Stimulated activated naive CD8-positive, alpha-beta T cell treated with anti-CD3 and anti-CD28 coated beads, Interleukin-15, Interleukin-2, amounts not matched to agents 100 ng/mL and 50 ng/mL, for 24 hours (primary cell): ENCODE measurements around the gene TM4SF4.

ENCODE experiments used
- H3K27ac Mint-ChIP-seq: one replicate; pipeline ENCODE4 v1.8.0; 2021; ENCODE audit warnings: mild to moderate bottlenecking, mixed read lengths
- H3K27me3 Mint-ChIP-seq: one replicate; pipeline ENCODE4 v1.8.0; 2021; ENCODE audit warnings: mixed read lengths
- H3K36me3 Mint-ChIP-seq: one replicate; pipeline ENCODE4 v1.8.0; 2021; ENCODE audit warnings: low read depth, mixed read lengths
- H3K4me1 Mint-ChIP-seq: one replicate; pipeline ENCODE4 v1.8.0; 2021; ENCODE audit warnings: low read depth, mixed read lengths
- H3K4me3 Mint-ChIP-seq: one replicate; pipeline ENCODE4 v1.8.0; 2021; ENCODE audit warnings: mild to moderate bottlenecking, mixed read lengths
- H3K9me3 Mint-ChIP-seq: one replicate; pipeline ENCODE4 v1.8.0; 2021; ENCODE audit warnings: mixed read lengths

TM4SF4 gene

DNA sequence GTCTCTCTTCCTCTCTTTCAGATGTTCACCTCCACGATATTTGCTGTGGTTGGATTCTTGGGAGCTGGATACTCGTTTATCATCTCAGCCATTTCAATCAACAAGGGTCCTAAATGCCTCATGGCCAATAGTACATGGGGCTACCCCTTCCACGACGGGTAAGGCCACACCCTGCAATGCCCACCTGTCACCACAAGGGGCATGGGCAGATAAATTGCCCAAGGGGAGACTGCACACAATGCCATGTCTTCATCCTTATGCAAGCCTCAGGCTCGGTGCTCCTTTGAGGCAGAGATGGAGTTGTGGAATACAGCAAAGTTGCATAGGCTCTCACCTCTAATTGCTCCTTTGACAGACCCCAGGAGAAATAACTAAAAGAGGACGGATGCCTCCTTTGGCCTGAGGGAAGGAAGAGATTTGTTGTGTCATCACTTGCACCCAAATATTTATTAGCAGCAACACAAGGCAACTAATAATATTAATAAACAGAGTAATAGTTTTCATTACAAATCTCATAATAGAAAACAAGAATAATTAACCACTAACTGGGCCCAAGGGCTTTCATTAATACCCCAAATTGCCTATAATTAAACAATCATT lies 13.2 kb downstream of the TM4SF4 start:
- H3K36me3 Mint-ChIP-seq = no peaks in the 10 kb centered on the region
- H3K27ac Mint-ChIP-seq = no peak overlapping the region
- no peaks in the 10 kb centered on the region for H3K9me3 Mint-ChIP-seq
- H3K4me1 Mint-ChIP-seq = no peaks in the 10 kb centered on the region
- H3K4me3 Mint-ChIP-seq = no peak overlapping the region
- peaks cover 17% of the 10 kb centered on the region for H3K27me3 Mint-ChIP-seq

DNA sequence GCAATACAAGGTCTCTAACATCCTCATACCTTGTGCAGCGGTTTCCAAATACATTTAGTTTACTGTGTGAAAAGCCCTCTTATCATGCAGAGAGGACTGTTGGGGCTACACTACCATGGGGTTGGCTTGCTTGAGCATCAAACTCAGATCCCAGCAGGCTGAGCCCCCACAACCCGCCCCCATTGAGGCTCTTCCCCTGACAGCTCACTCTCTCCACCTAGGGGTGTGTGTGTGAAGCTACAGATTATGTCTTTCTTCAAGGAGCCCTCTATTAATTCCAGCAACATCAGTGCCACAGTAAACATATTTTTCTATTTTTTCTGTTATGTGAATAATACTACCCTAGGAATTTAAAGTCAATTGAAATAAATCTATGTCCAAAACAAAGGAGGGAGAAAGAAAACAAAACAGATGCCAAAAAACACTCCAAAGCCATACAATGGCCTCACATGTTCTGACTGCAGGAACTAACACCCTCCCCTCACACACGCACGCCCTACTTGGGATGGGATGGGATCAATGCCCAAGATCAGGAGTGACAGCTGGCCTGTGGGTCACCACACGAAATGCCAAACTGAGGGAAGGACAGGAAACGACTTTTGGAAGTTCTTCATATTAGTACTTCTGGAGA lies 14.7 kb downstream of the TM4SF4 start:
- no peaks in the 10 kb centered on the region for H3K36me3 Mint-ChIP-seq
- no peak overlapping the region for H3K27ac Mint-ChIP-seq
- peaks cover 15% of the 10 kb centered on the region for H3K27me3 Mint-ChIP-seq
- H3K4me1 Mint-ChIP-seq = no peaks in the 10 kb centered on the region
- no peak overlapping the region for H3K4me3 Mint-ChIP-seq
- H3K9me3 Mint-ChIP-seq = no peaks in the 10 kb centered on the region

DNA sequence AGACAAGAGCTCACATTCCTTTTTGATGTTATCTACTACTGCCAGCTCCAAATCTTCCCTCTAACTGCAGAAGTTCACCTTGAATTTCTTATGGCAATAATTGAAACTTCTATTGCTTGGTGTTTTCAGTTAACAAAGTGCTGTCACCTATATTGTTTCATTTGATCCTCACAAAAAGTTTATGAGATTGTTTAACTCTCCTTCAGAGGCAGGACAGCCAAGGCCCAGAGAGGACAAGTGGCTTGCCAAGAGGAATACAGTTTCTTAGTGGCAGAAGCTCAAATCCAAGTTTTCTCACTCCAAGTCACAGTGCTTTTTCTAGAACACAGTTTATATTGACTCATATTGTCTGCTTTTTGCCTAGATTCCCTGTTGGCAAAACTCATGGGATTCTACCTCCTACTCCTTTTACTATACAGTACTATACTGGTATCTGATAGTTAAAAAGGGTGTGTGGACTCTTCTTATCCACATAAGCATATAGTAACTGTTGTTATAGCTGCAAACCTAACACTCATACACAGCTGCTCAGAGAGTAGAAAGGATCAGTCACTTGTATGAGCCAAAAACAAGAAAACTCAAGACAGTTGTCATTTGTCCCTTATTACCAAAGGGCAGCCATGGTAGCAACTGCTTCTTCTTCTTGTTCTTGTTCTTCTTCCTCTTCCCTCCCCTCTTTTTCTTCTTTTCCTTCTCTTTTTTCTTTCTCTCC lies 15.9 kb downstream of the TM4SF4 start:
- Mint-ChIP-seq H3K4me3 (no peak overlapping the region), H3K27ac (no peak overlapping the region), H3K36me3 (no peaks in the 10 kb centered on the region), H3K9me3 (no peaks in the 10 kb centered on the region), H3K4me1 (no peaks in the 10 kb centered on the region), H3K27me3 (peaks cover 23% of the 10 kb centered on the region)

DNA sequence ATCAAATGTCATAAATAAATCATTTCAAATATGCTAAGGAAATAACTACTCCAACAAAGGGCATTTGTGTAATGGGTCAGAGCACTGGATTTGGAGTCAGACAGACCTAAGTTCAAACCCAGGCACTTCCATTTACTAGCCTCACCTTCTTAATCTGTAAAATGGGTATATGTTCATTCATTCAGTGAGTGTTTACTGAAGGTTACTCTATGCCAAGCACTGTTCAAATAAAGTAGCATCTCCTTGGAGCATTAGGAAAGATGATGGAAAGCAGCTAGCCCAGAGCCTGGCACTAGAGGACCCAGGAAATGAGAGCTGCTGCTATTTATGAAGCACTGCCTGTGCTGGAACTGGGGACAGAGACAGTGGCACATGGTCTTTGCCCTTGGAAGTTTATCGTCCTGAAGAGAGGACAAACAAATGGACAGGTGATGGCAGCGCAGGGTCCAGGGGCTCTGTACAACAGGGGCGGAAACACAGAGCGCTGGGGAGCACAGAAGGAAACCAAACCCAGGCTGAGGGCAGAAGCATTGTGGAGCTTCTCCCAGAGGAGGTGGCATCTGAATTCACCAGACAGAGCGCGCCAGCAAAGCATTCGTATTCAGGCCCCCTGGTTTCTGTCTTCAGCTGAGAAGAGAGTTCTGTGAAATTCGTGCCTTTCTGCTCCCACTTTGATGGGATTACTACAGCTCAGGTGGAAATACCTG lies 19.0 kb downstream of the TM4SF4 start:
- Mint-ChIP-seq H3K4me3 (no peak overlapping the region), H3K36me3 (no peaks in the 10 kb centered on the region), H3K27me3 (peaks cover 28% of the 10 kb centered on the region), H3K27ac (no peak overlapping the region), H3K9me3 (no peaks in the 10 kb centered on the region), H3K4me1 (no peaks in the 10 kb centered on the region)

DNA sequence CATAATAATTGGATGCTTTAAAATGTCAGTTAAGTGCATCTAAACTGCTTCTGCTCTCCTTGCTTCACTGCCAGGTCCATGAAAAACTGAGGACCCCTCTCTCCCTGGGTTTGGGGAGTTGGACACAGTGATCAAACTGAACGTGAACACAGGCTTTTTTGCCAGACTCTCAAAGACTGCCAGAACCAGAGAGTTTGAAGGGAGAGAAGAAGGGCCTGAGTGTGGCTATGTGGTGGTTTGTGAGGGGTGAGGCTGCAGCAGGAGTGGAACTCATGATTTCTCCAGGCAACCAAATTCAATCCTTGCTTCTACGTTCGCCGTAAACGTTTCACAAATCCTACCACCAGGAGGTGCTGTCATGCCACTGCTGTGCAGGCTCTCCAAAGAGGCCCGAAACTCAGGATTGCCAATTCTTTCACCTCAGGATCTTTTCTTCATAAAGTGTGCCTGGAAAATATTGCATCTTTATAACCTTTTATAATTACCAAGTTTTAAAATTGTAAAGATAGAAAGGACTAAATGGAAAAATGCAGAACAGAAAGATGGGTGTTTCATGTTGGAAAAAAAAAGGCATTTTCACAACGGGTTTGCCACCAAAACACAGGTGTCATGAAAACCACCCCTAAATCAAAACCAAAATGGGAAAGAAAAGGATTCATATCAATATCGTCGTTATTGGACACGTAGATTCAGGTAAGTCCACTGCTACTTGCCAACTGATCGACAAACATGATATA lies 19.7 kb downstream of the TM4SF4 start:
- H3K27me3 Mint-ChIP-seq = peaks cover 28% of the 10 kb centered on the region
- H3K36me3 Mint-ChIP-seq = no peaks in the 10 kb centered on the region
- H3K9me3 Mint-ChIP-seq = no peaks in the 10 kb centered on the region
- H3K27ac Mint-ChIP-seq = no peak overlapping the region
- no peak overlapping the region for H3K4me3 Mint-ChIP-seq
- H3K4me1 Mint-ChIP-seq = no peaks in the 10 kb centered on the region

DNA sequence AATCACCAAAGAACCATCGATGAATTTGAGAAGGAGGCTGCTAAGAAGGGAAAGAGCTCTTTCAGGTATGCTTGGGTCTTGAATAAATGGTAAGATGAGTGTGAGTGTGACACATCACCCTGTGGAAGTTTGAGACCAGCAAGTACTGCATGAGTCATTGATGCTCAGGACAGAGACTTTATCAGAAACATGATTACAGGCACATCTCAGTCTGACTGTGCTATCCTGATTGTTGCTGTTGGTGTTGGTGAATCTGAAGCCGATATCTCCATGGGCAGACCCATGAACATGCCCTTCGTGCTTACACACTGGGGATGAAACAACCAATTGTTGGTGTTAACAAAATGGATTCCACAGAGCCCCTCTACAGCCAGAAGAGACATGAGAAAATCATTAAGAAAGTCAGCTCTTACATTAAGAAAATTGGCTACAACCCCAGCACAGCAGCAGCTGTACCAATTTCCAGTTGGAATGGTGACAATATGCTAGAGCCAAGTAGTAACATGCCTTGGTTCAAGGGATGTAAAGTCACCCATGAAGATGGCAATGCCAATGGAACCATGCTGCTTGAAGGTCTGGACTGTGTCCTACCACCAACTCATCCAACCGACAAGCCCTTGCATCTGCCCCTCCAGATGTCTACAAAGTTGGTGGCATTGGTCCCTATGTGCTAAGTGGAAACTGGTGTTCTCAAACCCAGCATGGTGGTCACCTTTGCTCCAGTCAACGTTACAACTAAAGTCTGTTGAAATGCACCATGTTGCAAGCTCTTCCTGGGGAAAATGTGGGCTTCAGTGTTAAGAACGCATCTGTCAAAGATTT lies 20.5 kb downstream of the TM4SF4 start:
- H3K4me3 Mint-ChIP-seq = no peak overlapping the region
- H3K4me1 Mint-ChIP-seq = no peaks in the 10 kb centered on the region
- no peaks in the 10 kb centered on the region for H3K9me3 Mint-ChIP-seq
- H3K36me3 Mint-ChIP-seq = no peaks in the 10 kb centered on the region
- no peak overlapping the region for H3K27ac Mint-ChIP-seq
- H3K27me3 Mint-ChIP-seq = peaks cover 28% of the 10 kb centered on the region

DNA sequence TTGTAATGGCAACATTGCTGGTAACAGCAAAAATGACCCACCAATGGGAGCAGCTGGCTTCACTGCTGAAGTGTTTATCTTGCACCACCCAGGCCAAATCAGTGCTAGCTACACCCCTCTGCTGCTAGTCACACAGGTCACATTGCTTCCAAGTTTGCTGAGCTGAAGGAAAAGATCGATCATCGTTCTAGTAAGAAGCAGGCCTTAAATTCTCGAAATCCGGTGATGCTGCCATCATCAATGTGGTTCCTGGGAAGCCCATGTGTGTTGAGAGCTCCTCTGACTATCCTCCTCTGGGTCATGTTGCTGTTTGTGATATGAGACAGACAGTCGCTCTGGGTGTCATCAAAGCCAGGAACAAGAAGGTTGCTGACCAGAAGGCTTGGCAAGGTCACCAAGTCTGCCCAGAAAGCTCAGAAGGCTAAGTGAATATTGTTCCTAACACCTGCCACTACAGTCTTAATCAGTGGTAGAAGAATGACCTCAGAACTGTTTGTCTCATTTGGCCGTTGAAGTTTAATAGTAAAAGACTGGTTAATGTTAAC lies 21.2 kb downstream of the TM4SF4 start:
- Mint-ChIP-seq H3K27me3 (peaks cover 24% of the 10 kb centered on the region), H3K36me3 (no peaks in the 10 kb centered on the region), H3K4me3 (no peak overlapping the region), H3K9me3 (no peaks in the 10 kb centered on the region), H3K4me1 (no peaks in the 10 kb centered on the region), H3K27ac (no peak overlapping the region)

DNA sequence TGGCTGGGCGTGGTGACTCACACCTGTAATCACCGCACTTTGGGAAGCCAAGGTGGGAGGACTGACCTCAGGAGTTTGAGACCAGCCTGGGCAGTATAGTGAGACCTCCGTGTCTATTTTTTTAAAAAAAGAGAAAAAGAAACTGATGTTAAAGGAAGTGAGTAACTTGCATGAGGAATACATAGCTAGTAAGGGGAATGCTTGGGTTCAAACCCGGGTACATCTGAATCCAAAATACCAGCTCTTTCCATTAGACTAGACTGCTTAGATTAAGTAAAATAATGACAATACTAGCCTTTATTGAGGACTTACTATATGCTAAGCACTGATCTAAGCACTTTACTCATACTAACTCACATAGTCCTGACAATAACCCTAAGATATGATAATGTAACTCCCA lies 22.4 kb downstream of the TM4SF4 start:
- Mint-ChIP-seq H3K9me3 (no peaks in the 10 kb centered on the region), H3K4me3 (no peak overlapping the region), H3K27ac (no peak overlapping the region), H3K27me3 (peaks cover 23% of the 10 kb centered on the region), H3K36me3 (no peaks in the 10 kb centered on the region), H3K4me1 (no peaks in the 10 kb centered on the region)

DNA sequence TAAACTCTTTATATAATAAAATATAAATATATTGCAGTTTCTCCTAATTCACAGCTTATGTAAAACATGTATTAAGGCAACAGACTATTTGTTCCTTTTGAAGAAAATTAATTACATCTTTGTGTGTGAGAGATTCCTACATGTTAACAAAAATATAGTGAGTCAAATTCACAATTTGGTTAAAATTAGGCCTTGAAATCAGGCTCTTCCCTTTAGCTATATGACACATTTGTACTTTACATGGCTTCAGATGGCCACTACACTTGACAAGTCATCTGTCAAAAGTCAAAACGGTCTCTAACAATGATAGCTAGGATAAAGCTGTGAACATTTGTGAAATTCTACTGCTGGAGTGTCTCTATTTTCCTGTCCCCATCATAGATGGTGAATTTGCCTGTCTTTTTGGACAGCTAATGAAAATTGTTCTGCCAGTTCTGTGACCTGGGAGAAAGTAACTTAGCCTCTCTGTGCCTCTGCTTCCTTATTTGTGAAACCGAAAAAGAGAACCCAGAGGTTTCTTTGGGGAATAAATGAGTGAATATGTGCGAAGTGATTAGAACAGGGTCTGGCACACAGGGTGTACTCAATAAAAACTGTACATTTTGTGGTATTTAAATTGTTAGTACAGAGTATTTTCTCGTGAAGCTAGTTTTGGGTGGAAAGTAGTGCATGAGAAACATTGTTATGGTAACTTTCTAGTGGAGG lies 23.6 kb downstream of the TM4SF4 start:
- H3K27me3 Mint-ChIP-seq = peaks cover 23% of the 10 kb centered on the region
- H3K27ac Mint-ChIP-seq = no peak overlapping the region
- no peaks in the 10 kb centered on the region for H3K36me3 Mint-ChIP-seq
- H3K9me3 Mint-ChIP-seq = no peaks in the 10 kb centered on the region
- no peak overlapping the region for H3K4me3 Mint-ChIP-seq
- no peaks in the 10 kb centered on the region for H3K4me1 Mint-ChIP-seq

DNA sequence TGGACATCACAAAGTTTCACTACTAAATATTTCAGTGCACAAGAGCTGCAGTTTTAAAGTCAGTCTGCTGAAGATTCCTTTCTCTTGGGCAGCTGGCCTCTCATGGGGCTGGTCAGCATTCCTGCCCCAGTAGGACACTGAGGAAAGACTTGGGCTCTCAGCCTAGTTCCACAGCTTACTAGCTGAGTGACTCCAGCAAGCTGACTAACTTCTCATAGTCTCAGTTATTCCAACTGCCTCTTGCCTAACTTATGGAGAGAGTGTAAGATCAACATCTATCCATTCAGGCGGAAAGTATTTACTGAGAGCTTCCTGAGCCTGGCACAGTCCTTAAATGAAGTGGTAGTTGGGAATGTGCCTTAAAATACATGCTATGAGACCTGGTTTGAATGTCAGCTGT lies 27.0 kb downstream of the TM4SF4 start:
- no peaks in the 10 kb centered on the region for H3K4me1 Mint-ChIP-seq
- no peak overlapping the region for H3K4me3 Mint-ChIP-seq
- peaks cover 16% of the 10 kb centered on the region for H3K27me3 Mint-ChIP-seq
- no peaks in the 10 kb centered on the region for H3K9me3 Mint-ChIP-seq
- no peaks in the 10 kb centered on the region for H3K36me3 Mint-ChIP-seq
- H3K27ac Mint-ChIP-seq = no peak overlapping the region

DNA sequence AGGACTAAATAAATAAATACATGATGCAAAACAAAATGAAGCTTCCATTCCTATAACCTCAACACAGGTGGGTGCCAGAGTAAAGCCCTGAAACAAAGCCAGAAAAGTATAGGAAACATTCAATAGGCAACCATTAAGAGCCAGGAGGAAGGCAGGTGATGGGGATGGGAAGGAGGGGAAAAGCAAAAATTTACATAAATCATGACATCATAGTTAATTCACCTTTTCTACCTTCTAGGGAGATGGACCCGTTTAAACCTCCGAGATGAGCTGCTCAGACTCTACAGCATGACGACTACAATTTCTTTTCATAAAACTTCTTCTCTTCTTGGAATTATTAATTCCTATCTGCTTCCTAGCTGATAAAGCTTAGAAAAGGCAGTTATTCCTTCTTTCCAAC lies 27.9 kb downstream of the TM4SF4 start:
- Mint-ChIP-seq H3K4me3 (no peak overlapping the region), H3K4me1 (peaks cover 3% of the 10 kb centered on the region), H3K27ac (no peak overlapping the region), H3K36me3 (no peaks in the 10 kb centered on the region), H3K9me3 (no peaks in the 10 kb centered on the region), H3K27me3 (peaks cover 18% of the 10 kb centered on the region)

DNA sequence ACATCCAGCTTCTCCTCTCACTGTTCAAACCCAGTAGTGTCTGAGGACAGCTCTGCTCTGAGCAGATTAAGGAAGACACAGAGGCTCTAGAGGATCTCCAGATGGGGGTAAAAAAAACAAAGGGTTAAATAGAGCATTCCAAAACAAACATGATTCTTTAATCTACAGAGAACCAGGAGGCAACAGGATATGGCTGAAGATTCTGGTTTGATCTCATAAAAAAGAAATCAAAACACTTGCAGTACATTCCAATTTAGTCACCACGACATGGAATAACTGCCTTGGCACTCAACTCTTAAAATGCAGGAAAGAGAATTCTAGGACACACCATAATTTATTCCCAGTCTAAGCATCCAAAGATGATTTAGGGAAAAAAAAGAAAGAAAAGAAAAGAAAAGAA lies 32.0 kb downstream of the TM4SF4 start:
- Mint-ChIP-seq H3K27ac (no peak overlapping the region), H3K4me1 (peaks cover 14% of the 10 kb centered on the region), H3K9me3 (no peaks in the 10 kb centered on the region), H3K27me3 (peaks cover 31% of the 10 kb centered on the region), H3K36me3 (no peaks in the 10 kb centered on the region), H3K4me3 (no peak overlapping the region)

DNA sequence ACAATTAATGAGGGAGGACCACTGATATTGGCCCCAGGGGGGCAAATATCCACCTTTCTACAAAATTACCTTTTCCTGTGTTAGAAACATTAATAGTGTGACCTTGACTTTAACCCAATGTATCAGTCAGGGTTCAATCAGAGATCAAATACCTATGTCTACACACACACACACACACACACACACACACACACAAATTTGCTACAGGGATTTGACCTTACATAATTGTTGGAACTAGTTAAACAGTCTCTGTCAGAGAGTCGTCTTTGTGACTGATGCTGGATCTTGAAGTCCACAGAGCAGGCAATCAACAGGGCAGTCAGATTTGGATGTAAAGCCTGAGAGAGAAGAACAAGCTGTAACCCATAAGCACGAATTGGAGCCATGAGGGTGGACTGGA lies 32.5 kb downstream of the TM4SF4 start:
- H3K27ac Mint-ChIP-seq = no peak overlapping the region
- peaks cover 14% of the 10 kb centered on the region for H3K4me1 Mint-ChIP-seq
- H3K4me3 Mint-ChIP-seq = no peak overlapping the region

More for the DNA sequence above, 32.5 kb downstream of the TM4SF4 start:
- Mint-ChIP-seq H3K27me3 (peaks cover 30% of the 10 kb centered on the region), H3K9me3 (no peaks in the 10 kb centered on the region), H3K36me3 (no peaks in the 10 kb centered on the region)
